PFSK-1 (cell line): ENCODE data around the gene NQO1.

Source experiments
- FOXP2 ChIP-seq: optimal IDR thresholded peaks from 2 replicates; pipeline ENCODE3; 2011; ENCODE audit warnings: borderline replicate concordance, control low read depth, inconsistent platforms; ENCODE audit not compliant: insufficient read depth; ENCODE audit errors: extremely low read length, extremely low read depth
- SIN3A ChIP-seq: IDR thresholded peaks from 2 replicates; pipeline ENCODE4 v1.6.1; 2012; ENCODE audit warnings: mild to moderate bottlenecking, low read length, moderate library complexity, borderline replicate concordance; ENCODE audit not compliant: insufficient read depth
- TF ChIP-seq, protein P1 (sequence below), 2 experiments: IDR thresholded peaks; 2 replicates each; pipeline versions ENCODE4 v1.6.1 to v1.8.0; 2011 to 2012; ENCODE audit warnings: low read depth in 2 of 2, low read length in 2 of 2, control low read depth in 1 of 2, inconsistent platforms in 1 of 2, mild to moderate bottlenecking in 1 of 2, moderate library complexity in 1 of 2; ENCODE audit not compliant: insufficient read depth in 1 of 2

DNA sequence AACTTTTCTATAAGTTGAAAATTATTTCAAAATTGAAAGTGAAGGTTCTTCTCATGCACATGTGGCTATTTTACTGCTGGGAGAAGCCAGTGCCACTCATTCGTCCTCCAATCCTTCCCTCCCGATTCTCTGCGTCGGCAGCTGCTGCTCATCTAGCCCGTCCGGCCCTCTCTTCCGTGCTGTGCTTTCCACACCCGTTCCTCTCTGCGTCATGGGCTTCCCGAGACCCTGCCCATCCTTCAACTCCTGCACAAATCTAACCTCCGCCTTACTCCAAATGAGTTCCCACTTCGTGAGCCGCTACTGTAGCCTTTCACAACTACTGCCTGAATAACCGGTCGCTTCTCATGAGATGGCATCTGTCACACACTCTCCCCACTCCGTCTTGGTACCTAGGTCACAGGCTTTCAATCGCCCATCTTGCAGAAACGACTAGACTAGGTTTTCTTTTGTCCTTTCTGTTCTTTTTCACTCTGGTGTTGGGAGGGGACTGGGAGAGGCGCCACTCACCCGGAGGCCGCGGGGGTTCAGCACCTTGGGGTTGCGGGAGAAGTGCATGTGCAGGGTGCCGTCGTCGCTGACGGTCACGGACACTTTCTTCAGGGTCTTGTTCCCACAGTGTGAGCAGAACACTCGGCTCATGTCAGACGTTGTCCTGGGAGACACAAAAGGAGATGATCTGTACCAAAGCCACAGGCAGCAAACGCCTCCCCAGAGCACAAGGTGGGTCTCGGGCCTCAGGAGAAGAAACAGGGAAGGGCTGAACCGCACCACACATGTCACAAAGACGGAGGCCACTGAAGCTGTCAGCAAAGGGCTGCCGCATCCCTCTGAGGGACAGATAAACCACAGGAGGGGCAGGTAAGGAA lies 18.2 kb upstream of the NQO1 start:
- TF ChIP-seq FOXP2 = no peak
- TF ChIP-seq, protein P1, sequence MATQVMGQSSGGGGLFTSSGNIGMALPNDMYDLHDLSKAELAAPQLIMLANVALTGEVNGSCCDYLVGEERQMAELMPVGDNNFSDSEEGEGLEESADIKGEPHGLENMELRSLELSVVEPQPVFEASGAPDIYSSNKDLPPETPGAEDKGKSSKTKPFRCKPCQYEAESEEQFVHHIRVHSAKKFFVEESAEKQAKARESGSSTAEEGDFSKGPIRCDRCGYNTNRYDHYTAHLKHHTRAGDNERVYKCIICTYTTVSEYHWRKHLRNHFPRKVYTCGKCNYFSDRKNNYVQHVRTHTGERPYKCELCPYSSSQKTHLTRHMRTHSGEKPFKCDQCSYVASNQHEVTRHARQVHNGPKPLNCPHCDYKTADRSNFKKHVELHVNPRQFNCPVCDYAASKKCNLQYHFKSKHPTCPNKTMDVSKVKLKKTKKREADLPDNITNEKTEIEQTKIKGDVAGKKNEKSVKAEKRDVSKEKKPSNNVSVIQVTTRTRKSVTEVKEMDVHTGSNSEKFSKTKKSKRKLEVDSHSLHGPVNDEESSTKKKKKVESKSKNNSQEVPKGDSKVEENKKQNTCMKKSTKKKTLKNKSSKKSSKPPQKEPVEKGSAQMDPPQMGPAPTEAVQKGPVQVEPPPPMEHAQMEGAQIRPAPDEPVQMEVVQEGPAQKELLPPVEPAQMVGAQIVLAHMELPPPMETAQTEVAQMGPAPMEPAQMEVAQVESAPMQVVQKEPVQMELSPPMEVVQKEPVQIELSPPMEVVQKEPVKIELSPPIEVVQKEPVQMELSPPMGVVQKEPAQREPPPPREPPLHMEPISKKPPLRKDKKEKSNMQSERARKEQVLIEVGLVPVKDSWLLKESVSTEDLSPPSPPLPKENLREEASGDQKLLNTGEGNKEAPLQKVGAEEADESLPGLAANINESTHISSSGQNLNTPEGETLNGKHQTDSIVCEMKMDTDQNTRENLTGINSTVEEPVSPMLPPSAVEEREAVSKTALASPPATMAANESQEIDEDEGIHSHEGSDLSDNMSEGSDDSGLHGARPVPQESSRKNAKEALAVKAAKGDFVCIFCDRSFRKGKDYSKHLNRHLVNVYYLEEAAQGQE (IDR thresholded peaks at IDR 0.05; ENCODE audit: insufficient read depth in 1 of 2, low read depth in 2 of 2, low read length in 2 of 2) = no peak
- TF ChIP-seq SIN3A = no peak
